GM04504 (cell line): ENCODE measurements around the gene TAS1R3.
A peak's percentile ranks its signal among the peaks of the same experiment; 100 is the strongest.

Experiments used
- DNase-seq: peaks from one replicate; pipeline ENCODE4 v3.0.0-alpha.2; 2012; ENCODE audit warnings: low read depth

Gene TAS1R3

GRCh38 chr1:1295154-1295923, 35.7 kb upstream of the TAS1R3 start:
- DNase-seq: no peak

DNA sequence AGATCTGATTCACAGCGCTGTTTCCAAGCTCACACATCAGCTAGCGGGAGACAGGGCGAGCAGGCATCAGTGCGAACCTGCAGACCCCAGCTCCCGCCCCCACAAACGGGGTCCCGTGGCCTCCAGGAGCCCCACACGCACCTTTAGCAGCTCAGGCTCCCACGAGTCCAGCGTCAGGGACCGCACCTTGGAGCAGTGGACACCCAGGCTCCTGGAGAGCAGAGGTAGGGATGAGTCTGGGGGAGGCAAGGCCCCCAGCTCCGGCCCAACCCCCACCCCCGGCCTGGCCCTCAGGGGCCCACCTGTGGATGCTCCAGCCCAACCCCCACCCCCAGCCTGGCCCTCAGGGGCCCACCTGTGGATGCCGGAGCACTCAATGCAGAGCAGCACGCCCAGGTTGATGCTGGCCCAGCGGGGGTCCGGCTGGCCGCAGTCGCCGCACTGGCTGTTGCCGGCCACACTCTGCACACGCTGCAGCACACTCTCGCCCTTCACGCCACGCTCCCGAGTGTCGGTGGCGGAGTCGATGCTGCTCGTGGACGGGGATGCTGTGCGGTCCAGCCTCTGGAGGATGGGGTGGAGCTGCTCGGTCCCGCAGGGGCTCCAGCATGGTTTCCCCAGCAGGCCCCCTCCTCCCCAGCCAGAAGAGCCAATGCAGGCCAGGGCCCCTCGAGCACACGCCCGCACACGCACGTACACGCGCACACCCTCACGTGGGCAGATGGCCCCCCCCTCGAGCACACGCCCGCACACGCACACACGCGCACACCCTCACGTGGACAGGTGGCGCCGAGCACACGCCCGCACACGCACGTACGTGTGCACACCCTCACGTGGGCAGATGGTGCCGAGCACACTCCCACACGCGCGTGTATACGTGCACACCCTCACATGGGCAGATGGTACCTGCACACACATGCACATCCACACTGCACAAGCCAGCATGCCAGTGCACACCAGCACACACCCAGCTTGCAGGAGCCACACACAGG, 34.7 kb upstream of the TAS1R3 start:
- no peak for DNase-seq

- DNase-seq: no peak
These were observed 33.2 kb upstream of the TAS1R3 start for GRCh38 chr1:1297802-1298424.

GRCh38 chr1:1298861-1299685, 32.0 kb upstream of the TAS1R3 start:
- DNase-seq: no peak

- DNase-seq: no peak
These were observed 31.3 kb upstream of the TAS1R3 start for GRCh38 chr1:1299686-1300351.

- DNase-seq: no peak
These were observed 30.7 kb upstream of the TAS1R3 start for GRCh38 chr1:1300352-1300739.

DNA sequence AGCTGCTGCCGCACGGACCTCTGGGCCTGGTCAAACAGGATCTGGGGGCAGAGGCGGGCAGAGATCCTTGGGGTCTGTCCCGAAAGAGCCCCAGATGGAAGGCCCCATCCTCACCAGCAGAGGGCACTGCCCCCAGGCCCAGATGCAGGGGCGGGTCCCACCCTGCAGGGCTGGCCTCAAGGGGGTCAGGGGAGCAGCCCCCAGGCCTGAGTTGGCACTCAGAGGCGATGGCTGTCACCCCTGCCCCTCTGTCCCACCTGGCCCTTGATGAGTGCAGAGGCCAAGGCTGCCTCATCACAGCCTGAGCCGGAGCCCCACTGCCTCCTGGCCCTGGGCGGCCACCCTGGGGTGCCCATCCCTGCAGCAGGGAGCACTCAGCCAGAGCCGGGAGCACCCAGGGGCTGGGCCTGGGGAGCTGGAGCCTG, 29.1 kb upstream of the TAS1R3 start:
- no peak for DNase-seq

DNA sequence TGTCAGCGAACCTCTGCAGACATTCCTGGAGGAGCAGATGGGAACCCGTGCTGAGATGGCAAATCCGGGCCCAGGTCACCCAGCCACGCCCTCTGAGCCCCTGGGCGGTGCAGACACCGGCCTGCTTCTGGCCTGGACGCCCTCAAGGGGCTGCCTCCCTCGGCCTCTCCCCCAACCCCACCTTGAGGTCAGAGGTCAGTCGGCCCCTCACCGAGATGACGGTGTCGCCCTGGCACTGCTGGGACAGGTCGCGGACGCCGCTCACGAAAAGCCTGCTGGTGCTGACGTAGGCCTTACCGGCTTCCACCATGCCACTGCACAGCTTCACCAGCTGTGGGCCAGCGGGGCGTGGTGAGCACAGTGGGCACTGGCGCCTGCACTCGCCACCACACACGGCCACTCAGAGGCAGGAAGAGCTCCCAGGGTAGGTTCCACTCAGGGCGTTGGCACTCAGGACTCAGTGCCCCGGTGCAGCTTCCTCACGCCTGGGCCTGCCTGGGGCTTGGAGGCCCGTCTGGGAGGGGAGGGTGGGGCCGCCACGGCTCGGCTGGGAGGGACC, 28.1 kb upstream of the TAS1R3 start:
- no peak for DNase-seq

DNA sequence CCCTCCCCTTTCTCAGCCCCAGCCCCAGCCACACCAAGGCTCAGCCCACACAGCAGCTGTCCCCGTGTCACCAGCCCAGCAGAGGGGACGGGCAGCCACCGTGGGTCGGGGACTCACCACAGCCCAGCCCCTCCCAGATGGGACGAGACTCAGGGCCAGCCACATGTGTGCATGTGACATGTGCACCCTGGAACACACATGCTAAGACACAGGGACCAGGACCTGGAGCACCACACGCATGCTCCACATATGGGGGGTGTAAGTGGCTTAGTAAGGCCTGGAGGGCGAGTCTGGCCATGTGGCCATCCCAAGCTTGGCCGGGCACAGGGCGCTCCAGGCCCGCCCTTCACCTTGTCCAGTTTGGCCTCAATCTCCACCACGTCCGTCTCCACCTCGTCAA, 27.3 kb upstream of the TAS1R3 start:
- no peak for DNase-seq

DNA sequence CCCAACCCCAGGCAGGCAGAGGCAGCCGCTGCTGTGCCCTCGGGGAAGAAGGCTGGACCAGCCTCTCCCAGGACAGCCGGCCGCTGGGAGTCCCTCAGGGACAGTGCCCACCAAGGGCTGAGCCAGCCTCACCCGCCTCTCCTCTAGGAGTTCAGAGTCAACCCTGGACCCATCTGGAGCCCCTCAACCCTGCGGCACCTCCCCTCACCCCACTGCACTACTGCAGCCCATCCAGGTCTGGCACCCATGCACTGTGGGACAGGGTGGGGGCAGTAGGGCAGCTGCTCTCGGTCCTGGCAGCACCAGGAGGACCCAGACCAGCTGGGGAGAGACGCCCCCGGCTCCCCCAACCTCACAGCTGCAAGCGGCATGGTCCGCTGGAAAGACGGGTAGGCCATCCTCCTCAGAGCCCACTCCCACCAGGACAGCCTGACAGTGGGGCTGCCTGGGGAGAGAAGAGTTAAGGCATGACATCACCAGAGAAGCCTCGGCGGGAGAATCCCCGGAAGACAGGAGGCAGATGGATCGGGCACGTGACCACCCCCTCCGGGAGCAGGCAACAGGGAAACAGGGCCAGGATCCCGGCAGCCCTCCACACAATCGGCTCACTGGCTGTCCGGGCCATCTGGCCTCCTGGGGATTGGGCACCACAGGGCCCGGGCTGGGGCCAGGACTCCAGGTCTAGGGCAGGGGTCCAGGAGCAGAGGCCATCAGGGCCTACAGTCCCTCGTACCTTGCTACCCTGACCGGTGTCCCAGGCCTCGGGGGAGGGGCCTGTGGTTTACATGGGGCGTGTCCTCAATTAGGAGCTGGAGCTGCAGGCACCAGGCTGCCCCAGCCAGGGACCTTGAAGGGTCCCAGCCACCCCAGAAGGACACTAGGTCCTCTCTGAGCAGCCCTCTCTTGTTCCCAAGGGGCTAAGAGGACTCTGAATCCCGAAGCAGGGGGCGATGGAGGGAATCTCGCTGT, 26.5 kb upstream of the TAS1R3 start:
- DNase-seq: peak; percentile 65

- DNase-seq: peak; percentile 58
These were observed 25.6 kb upstream of the TAS1R3 start for GRCh38 chr1:1305300-1306069.

- no peak for DNase-seq
These were observed 24.9 kb upstream of the TAS1R3 start for GRCh38 chr1:1306070-1306660.

GRCh38 chr1:1306661-1307260, 24.3 kb upstream of the TAS1R3 start:
- DNase-seq: no peak

DNA sequence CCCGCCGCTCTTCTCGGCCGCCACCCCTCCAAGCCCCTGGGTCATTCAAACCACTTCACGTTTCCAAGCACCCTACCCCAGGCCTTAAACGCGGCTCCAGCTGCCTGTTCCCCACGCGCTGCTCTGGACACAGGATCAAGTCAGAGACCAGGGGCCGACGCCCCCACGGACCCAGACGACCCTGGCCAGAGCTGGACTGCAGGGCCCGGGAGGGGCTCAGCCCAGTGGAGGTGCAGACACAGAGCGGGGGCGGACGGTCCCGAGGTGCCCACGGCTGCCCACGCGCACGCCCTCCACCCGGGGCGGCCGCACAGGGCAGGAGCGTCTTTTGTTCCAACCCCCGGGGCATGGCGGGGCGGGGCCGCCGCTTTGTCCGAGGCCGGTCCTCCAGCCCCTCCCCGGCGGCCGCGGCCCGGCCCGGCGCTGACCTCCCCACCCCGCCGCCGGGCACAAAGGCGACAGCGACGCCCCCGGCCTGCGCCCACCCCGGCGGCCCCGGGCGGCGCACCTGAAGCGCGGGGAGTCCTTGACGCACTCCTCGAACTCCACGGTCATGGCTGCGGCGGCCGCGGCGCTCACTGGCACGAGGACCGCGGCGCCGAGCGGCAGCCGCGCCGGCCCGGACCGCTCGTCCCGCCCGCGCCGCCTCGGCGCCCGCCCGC, 23.7 kb upstream of the TAS1R3 start:
- no peak for DNase-seq

GRCh38 chr1:1307923-1308755, 22.9 kb upstream of the TAS1R3 start, which contains the start of the genes ACAP3 and PUSL1:
ACAP3 (minus strand) TSS chr1:1307930; CDS start chr1:1307815, 115 bp downstream.
PUSL1 (plus strand) TSS chr1:1308597; CDS start chr1:1308644, 47 bp downstream.
- DNase-seq: peak; percentile 84

DNA sequence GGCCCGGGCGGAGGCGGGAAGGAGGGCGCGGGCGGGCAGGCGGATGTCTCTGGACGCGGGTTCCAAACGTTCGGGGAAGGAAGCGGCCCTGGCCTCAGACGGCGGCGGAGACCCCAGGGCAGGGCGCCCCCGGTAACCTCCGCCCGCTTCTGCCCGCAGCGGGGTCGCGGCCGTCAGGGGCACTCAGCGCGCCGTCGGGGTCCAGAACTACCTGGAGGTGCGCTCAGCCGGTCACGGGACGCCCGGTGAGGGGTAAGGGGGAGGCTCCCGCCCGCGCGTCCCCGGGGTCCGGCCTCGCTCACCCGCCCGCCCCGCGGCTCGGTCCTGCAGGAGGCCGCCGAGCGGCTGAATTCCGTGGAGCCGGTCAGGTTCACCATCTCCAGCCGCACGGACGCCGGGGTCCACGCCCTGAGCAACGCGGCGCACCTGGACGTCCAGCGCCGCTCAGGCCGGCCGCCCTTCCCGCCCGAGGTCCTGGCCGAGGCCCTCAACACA, 22.3 kb upstream of the TAS1R3 start:
- no peak for DNase-seq
